GM13977 (cell line): ENCODE measurements around the gene ARL6IP4.

Experiments
- DNase-seq: peaks from one replicate; pipeline ENCODE4 v3.0.0; 2012; ENCODE audit warnings: low spot score
- in situ Hi-C: fragments of 300-500 bp; cut with MboI; formaldehyde crosslinking; loops from one replicate; pipeline ENCODE4 v1.12.0; 2022; ENCODE audit warnings: low sequenced_read_pairs, low pct_unique_long_range_greater_than_20kb, mixed read lengths, inconsistent platforms; ENCODE audit not compliant: unreplicated experiment
- TF ChIP-seq, protein P1 (sequence below): IDR thresholded peaks from 2 replicates; pipeline ENCODE4 v1.5.1; 2012; ENCODE audit warnings: mild to moderate bottlenecking, control low read depth; ENCODE audit not compliant: insufficient read depth; ENCODE audit errors: extremely low read depth, missing control alignments

Gene ARL6IP4

DNA sequence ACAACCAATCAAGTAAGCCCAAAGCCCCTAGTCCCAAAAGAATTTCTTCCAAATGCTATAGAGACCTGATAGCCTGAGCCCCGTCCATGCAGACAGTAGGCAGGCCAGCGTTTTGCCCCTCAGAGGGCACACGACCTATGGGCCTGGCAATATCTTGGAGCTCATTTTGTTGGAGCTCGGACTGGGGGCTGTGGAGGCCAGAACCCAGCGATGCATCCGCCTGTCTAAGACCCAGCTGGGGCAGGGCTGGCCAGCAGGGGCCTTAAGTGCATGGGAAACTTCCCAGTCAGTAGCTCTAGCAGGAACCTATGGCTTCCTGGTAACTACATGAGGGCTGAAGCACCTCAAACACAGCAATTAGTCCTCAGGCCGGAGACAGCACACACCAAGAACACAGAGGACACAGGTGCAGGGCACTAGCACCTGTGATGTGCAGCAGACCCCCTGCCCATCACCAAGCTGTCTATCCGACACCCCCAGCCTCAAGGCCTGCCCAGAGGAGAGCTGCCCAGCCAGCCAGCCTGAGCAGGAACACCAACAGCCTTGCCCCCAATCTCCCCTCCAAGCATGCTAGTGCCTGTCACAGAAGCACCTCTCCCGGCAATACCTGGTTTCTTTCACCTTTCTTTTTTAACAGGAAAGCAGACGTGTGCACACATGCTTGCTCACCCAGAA lies 50.8 kb downstream of the ARL6IP4 start:
- in situ Hi-C loops: no loop called here
- TF ChIP-seq, protein P1, sequence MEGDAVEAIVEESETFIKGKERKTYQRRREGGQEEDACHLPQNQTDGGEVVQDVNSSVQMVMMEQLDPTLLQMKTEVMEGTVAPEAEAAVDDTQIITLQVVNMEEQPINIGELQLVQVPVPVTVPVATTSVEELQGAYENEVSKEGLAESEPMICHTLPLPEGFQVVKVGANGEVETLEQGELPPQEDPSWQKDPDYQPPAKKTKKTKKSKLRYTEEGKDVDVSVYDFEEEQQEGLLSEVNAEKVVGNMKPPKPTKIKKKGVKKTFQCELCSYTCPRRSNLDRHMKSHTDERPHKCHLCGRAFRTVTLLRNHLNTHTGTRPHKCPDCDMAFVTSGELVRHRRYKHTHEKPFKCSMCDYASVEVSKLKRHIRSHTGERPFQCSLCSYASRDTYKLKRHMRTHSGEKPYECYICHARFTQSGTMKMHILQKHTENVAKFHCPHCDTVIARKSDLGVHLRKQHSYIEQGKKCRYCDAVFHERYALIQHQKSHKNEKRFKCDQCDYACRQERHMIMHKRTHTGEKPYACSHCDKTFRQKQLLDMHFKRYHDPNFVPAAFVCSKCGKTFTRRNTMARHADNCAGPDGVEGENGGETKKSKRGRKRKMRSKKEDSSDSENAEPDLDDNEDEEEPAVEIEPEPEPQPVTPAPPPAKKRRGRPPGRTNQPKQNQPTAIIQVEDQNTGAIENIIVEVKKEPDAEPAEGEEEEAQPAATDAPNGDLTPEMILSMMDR: no peak
- DNase-seq: no peak
